ENCODE data around the gene PLXNB3.

Gene PLXNB3

DNA sequence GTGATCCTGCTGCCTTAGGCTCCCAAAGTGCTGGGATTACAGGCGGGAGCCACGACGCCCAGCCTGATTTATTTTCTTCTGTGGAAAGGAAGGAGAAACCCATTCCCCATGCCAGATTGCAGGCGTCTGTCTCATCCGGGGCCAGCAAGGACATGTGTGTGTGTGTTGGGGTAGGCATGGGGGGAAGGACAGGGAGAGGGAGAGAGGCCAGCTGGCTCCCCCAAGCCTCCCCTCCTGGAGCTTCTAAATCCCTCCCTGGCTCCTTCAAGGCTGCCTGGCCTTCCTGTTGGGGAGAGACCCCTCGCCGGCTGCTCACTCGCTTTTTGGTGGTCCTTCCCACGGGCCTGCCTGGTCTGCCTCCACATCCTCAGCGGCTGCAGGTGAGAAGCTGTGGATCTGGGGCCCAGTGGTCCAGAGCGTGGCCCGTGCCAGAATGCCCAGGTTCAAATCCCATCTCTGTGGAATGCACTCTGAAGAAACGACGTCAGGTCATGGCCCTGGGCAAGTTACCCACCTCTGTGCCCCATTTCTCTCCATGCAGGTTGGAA lies 1.3 kb upstream of the PLXNB3 start:
- no peak for DNase-seq

DNA sequence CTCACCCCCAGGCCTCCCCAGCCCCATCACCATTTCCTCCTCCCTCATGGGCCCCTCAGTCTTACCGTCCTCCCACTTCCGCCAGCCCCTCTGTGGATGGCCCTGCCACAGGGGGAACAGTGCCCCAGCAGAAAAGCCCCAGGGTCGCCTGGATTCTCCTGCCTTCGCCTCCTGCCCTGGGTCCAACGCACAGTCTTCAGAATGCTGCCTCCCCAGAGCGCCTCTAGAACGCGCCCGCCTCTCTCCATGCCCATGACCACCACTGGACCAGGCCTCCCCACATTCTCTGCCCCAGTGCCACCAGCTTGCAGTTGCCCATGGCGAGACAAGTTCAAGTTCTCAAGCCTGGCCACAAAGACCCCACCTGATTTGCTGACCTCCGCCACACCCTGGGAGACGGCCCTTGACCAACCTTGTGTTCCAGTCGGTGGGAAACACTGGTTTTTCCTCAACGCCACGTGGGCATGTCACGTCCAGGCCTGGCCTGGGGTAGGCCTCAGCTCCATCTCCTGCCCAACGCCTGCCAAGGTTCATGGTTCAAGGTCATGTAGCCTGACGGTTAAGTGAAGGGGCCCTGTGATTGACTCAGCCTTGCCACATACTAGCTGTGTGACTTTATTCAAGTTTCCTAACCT lies 634 bp upstream of the PLXNB3 start:
- DNase-seq, result no peak

DNA sequence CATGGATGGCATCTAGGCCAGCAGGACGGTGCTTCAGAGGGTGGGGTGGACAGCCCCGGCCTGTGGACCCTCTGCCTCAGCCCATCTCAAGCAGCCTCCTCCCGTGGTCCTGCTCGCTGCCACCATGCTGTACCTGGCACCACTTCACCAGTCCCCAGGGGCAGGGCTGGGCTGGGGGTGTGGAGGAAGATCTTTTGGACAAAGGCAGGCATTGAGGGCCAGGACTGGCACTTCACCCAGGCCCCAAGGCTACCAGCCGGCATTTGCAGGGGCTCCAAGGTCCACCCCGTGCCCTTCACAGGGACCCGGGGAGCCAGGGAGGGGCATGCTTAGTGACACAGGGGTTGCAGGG lies 713 bp downstream of the PLXNB3 start:
- no peak for DNase-seq

DNA sequence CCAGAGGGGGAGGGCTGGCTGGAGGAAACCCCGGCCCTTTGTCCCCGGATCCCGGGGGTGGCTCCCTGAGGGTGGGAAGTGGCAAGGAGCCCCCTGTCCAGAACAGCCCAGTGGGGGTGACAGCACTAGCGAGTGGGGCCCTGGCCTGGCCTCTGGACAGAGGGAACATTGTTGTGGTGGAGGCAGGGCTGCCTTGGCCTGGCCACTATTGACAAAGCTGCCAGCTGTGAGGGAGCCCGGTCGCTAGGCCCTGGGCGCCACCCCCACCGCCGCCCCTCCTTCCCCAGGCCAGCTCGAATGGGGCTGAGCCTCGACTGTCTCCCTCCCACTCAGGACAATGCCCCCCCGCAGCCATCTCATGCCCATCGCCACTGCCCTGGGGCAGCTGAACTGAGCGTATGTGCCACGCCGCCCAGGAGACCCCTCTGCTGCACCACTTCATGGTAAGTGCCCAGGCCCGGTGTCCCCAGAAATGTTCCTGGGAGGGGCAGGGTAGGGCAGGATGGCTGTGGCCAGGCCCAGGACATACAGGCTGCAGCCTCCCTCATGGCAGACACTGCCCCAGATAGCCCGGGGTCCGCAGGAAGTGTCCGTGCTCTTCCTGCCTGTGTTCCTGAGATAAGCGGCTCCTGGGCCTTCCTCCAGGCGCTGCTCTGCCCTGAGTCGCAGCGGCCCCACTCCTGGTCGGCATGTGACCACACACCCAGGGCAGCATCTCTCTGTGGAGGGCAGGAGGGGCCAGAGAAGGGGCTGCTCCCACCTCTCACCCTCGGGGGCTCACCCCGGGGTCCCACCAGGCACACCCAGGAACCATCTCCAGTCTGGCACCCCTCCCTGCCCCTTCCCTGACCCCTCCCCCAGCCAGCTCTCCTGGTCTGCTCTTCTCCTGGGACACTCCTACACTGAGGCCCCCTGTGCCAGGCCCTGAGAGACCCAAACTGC lies 1.4 kb downstream of the PLXNB3 start:
- DNase-seq, result no peak

DNA sequence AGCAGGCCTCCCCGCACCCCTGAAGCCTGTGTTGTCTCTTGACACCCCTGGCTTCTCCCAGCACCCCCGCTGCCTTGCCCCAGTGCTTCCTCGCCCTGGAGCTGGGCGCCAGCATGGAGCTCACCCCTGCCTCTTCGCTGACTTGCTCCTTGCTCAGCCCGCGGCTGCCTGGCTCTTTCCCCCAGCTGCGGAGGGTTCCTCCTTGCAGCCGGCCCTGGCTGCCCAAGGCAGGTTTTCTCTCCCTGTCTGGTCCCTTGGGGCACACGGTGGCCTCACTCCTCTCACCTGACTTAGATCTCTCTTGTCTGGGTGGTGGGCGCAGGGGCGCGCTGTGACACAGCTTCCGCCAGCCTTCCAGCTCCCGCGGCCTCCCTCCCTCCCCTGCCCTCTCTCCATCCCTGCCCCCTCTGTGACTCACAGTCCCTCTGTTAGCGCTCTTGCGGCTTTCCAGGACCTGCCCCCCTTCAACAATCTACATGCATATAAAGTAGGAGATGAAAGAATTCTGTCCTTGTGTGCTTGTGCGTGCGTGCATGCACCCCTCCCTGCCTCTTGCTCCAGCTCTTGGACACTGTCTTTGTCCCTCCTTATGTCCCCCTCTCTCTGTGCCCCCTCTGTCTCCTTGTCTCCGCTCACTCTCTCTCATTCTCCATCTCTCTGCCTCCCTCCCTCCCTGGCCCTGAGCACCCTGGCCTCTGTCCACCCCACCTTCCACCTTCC lies 2.2 kb downstream of the PLXNB3 start:
- DNase-seq, result peak; percentile 79

DNA sequence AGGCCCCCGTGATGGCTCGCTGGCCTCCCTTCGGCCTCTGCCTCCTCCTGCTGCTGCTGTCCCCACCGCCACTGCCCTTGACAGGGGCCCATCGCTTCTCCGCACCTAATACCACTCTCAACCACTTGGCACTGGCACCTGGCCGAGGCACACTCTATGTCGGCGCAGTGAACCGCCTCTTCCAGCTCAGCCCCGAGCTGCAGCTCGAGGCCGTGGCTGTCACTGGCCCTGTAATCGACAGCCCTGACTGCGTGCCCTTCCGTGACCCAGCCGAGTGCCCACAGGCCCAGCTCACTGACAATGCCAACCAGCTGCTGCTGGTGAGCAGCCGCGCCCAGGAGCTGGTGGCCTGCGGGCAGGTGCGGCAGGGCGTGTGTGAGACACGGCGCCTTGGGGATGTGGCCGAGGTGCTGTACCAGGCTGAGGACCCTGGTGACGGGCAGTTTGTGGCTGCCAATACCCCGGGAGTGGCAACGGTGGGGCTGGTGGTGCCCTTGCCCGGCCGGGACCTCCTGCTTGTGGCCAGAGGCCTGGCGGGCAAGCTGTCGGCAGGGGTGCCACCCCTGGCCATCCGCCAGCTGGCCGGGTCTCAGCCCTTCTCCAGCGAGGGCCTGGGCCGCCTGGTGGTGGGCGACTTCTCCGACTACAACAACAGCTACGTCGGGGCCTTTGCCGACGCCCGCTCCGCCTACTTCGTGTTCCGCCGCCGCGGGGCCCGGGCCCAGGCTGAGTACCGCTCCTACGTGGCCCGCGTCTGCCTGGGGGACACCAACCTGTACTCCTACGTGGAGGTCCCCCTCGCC lies 3.0 kb downstream of the PLXNB3 start:
- DNase-seq, result no peak

DNA sequence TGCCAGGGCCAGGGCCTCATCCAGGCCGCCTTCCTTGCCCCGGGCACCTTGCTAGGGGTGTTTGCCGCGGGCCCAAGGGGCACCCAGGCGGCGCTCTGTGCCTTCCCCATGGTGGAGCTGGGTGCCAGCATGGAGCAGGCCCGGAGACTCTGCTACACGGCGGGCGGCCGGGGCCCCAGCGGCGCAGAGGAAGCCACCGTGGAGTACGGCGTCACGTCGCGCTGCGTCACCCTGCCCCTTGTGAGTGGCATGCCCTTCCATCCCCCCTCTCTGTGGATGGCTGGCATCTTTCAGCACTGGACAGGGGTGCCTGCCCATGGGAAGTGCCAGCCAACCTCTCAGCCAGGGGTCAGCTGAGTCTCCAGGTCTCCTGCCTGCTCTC lies 3.6 kb downstream of the PLXNB3 start:
- no peak for DNase-seq

DNA sequence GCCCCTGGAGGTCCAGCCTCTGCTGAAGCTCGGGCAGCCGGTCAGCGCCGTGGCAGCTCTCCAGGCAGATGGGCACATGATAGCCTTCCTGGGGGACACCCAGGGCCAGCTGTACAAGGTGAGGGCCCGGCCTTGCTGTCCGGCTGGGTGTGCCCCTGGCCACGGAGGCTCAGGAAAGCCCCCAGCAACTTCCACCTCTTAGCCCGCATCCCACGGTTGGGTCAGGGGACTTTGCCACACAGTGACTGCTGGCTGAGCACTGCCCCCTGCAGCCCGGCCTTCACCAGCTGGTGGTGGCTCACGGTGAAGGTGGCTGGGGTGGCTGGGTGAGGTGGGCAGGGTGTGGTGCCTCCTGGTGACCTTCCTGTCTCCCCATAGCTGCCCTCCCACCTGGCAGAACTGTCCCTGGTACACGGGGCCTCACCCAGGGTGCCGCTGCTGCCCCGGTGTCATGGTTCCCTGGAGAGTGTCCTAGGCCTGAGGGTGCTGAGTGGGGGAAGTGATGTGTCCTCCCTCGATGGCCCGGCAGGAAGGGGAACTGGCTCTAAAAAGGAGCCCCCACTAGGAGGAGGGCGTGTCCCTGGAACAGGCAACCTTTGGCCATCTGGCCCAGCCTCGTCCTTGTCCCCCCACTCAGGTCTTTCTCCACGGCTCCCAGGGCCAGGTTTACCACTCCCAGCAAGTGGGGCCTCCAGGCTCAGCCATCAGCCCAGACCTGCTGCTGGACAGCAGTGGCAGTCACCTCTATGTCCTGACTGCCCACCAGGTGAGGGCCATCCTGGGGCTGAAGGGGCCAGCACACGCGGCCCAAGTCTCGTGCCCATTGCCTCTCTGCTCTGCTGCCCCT lies 4.5 kb downstream of the PLXNB3 start:
- DNase-seq, result no peak

DNA sequence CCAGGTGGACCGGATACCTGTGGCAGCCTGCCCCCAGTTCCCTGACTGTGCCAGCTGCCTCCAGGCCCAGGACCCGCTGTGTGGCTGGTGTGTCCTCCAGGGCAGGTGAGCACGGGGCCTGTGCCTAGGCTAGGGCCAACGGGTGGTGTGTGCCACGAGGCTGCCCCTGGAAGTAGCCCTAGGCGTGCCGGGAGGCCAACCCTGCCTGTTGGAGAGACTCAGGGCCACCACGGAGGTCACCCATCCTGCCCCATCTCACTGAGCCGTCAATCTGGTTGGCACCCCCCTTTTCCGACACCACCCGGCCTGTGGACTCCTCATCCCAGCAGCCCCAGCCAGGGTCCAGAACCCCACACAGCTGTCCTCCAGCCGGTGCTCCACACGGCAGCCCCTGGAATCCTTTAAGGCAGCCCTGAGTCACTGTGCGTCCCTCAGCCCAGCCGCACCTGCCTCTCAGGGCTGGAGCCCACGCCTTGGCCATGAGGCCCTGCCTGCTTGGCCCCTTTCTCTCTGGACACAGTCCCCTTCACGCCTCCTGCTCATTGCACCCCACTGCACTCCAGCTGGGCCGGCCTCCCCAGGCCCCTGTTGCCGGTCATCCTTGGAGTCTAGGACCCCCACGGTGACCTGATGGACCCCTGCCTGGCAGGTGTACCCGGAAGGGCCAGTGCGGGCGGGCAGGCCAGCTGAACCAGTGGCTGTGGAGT lies 5.3 kb downstream of the PLXNB3 start:
- DNase-seq, result no peak

DNA sequence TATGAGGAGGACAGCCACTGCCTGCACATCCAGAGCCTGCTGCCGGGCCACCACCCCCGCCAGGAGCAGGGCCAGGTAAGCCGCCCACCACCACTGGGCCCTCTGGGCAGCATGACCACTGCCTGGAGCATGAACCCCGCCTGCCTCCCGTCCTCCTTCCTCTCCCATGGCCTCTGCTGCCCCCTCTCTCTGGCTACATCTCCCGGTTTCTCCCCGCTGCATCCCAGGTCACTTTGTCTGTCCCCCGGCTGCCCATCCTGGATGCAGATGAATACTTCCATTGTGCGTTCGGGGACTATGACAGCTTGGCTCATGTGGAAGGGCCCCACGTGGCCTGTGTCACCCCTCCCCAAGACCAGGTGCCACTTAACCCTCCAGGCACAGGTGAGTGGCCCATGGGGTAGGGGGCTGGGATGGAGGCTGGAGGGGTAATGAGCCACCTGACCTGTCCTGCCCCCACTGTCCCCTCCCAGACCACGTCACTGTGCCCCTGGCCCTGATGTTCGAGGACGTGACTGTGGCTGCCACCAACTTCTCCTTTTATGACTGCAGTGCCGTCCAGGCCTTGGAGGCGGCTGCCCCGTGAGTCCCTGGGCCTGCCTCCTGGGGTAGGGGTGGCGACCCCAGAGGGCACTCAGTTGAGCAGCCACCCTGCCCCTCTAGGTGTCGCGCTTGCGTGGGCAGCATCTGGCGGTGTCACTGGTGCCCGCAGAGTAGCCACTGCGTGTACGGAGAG lies 6.0 kb downstream of the PLXNB3 start:
- no peak for DNase-seq

DNA sequence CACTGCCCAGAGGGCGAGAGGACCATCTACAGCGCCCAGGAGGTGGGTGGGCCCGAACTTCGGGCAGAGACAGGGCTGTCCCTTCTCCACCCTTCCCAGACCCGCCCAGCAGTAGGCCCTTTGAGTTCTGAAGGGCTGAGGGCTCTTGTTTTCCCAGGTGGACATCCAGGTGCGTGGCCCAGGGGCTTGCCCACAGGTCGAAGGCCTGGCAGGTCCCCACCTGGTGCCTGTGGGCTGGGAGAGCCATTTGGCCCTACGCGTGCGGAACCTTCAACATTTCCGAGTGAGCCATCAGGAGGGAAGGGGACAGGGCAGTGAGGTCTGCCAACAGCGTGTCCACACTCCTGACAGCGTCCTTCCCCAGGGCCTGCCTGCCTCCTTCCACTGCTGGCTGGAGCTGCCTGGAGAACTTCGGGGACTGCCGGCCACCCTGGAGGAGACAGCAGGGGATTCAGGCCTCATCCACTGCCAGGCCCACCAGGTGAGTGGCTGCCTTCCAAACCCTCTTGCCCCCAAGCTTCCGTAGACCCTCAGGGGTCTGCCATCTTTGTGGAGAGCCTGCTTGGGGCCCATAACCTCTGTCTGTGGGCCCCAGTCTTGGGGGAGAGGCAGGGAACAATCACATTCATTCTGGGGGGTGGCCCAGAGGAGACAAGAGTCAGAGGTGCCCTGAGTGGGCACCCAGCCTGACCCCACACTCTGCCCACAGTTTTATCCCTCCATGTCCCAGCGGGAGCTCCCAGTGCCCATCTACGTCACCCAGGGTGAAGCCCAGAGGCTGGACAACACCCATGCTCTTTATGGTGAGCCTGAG lies 6.8 kb downstream of the PLXNB3 start:
- DNase-seq, result no peak

DNA sequence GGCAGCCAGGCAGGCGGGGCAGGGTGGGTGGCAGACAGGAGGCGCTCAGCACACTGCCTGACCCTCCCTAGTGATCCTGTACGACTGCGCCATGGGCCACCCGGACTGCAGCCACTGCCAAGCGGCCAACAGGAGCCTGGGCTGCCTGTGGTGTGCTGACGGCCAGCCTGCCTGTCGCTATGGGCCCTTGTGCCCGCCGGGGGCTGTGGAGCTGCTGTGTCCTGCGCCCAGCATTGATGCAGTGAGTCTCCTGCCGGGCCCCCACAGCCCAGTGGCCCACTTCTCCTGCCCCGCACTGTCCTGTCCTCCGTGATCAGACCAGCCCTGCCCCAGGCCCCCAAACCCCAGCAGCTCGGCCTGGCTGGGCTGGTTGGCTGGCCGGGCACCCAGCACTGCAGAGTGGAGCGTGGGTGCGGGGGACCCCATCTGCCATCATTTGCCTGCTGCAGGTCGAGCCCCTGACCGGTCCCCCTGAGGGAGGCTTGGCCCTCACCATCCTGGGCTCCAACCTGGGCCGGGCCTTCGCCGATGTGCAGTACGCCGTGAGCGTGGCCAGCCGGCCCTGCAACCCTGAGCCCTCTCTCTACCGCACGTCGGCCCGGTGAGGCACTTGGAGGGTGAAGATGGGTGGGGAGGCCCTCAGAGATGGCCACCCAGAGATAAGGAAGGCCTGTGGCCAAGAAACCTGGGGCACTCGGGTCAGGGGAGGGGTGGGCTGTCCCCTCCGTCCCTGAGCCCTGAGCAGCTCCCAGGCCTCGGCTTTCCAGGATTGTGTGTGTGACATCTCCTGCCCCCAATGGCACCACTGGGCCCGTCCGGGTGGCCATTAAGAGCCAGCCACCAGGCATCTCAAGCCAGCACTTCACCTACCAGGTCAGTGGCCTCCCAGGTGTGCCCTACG lies 7.6 kb downstream of the PLXNB3 start:
- DNase-seq, result no peak

DNA sequence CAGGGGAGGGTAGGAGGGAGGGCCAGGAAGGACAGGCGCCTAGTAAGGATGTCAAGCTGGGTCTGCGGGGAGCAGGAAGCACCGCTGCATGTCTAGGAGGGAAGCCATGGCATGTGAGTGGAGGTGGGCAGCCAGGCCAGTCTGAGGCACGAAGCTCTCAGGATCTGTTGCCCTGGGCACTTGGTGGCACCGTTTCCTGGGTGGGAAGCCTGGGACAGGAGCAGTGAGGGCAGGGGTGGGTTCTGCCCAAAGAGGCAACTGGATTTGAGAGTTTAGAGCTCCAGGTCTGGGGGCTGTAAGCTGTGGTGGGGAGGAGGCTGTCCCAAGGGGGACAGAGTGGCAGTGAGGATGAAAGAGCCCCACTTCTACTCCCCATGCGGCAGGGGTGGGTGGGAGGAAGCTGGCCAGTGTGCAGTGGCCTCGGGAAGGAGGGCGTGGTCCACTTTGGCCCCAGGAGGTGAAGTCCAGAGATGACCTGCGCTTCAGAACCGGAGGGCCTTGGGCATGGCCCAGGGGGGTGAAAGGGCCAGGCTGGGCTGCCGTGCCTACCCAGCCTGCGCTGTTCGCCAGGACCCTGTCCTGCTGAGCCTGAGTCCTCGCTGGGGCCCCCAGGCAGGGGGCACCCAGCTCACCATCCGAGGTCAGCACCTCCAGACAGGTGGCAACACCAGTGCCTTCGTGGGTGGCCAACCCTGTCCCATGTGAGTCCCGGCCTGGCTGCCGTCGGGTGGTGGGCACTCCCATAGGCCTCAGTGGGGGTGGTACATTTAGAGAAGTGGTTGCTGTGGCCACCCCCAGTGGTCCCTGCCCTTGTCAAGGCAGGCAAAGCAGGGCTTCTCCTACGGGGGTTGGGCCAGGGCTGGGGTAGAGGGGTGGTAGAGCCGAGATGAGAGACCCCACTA lies 8.5 kb downstream of the PLXNB3 start:
- DNase-seq, result no peak

DNA sequence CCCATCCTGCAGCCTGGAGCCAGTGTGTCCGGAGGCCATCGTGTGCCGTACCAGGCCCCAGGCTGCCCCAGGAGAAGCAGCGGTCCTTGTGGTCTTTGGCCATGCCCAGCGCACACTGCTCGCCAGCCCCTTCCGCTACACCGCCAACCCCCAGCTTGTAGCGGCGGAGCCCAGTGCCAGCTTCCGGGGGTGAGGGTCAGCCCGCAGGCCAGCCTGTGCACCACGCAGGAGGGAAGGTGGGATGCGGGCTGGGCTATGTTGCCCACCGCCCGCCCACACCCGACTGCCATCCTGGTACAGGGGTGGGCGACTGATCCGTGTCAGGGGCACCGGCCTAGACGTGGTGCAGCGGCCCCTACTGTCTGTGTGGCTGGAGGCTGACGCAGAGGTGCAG lies 9.2 kb downstream of the PLXNB3 start:
- no peak for DNase-seq

DNA sequence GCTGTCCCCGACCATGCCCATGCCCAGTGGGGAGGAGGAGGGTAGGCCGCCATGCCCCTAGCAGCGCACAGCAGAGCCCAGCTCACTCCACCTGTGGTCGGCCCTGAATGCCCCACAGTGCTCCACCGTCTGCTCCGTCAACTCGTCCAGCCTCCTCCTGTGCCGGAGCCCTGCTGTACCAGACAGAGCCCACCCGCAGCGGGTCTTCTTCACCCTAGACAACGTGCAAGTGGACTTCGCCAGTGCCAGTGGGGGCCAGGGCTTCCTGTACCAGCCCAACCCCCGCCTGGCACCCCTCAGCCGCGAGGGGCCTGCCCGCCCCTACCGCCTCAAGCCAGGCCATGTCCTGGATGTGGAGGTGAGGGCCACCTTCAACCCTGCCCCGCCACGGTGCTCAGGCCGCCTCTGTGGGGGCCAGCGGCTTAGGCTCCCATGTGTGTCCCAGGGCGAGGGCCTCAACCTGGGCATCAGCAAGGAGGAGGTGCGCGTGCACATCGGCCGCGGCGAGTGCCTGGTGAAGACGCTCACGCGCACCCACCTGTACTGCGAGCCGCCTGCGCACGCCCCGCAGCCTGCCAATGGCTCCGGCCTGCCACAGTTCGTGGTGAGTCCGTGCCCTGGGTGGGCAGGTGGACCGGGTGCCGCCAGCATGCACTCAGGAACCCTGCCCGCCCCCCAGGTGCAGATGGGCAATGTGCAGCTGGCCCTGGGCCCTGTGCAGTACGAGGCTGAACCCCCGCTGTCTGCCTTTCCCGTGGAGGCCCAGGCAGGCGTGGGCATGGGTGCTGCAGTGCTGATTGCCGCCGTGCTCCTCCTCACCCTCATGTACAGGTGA lies 9.9 kb downstream of the PLXNB3 start:
- no peak for DNase-seq

DNA sequence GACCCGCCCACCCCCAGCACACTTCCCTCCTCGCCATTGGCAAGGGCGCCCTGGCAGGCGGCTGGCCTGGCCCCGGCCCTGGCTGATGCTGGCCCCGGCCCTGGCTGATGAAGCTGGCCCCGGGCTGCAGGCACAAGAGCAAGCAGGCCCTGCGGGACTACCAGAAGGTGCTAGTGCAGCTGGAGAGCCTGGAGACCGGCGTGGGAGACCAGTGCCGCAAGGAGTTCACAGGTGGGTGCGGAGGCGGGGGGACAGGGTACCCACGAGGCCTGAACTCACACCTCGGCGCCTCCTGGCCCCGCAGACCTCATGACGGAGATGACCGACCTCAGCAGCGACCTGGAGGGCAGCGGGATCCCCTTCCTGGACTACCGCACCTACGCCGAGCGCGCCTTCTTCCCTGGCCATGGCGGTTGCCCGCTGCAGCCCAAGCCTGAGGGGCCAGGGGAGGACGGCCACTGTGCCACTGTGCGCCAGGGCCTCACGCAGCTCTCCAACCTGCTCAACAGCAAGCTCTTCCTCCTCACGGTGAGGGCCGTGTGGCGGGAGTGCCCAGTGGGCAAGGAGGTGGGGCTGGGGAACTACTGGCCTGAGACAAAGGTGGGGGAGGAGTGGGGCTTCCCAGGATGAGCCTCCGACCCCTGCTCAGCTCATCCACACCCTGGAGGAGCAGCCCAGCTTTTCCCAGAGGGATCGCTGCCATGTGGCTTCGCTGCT lies 10.7 kb downstream of the PLXNB3 start:
- no peak for DNase-seq
